Activated CD8-positive, alpha-beta T cell treated with anti-CD3 and anti-CD28 coated beads for 36 hours (primary cell): ENCODE results near the gene CACNA1B. TPM values are rescaled to one million over a fixed set of nuclear protein-coding genes. Genes with fewer than 3 reads are reported as not detected.

Experiments
- ATAC-seq: fragments of 200-7000 bp; cut with Tn5 transposase; one replicate; pipeline ENCODE4 v1.10.0; 2021; ENCODE audit warnings: mild to moderate bottlenecking, moderate library complexity
- CTCF ChIA-PET: fragments of 350-600 bp; sonication (Branson Sonifier 250); formaldehyde crosslinking; loops from one replicate; lab custom pipeline; 2021; ENCODE audit warnings: antibody characterized with exemption; lab: Charles Lee
- POLR2A ChIA-PET: fragments of 350-600 bp; sonication (Branson Sonifier 250); formaldehyde crosslinking; loops from one replicate; lab custom pipeline; 2021; ENCODE audit warnings: antibody characterized with exemption; lab: Charles Lee
- DNase-seq: peaks from one replicate; pipeline ENCODE4 v3.0.0-alpha.2; 2020
- H3K27ac Mint-ChIP-seq: one replicate; pipeline ENCODE4 v1.8.0; 2021; ENCODE audit warnings: mild to moderate bottlenecking, mixed read lengths
- H3K27me3 Mint-ChIP-seq: one replicate; pipeline ENCODE4 v1.8.0; 2021; ENCODE audit warnings: mixed read lengths
- H3K36me3 Mint-ChIP-seq: one replicate; pipeline ENCODE4 v1.8.0; 2021; ENCODE audit warnings: low read depth, mixed read lengths
- H3K4me1 Mint-ChIP-seq: one replicate; pipeline ENCODE4 v1.8.0; 2021; ENCODE audit warnings: low read depth, mixed read lengths
- H3K4me3 Mint-ChIP-seq: one replicate; pipeline ENCODE4 v1.8.0; 2021; ENCODE audit warnings: mild to moderate bottlenecking, moderate library complexity, mixed read lengths
- H3K9me3 Mint-ChIP-seq: one replicate; pipeline ENCODE4 v1.8.0; 2021; ENCODE audit warnings: mixed read lengths
- intact Hi-C: fragments of 100-400 bp; cut with micrococcal nuclease; formaldehyde crosslinking; loops from one replicate; pipeline ENCODE4 v1.10.0; 2022
- total RNA-seq, 2 experiments: library from RNA; stranded (reverse); gene quantifications; one replicate each; pipeline ENCODE4 v1.2.3, GENCODE V29; 2021
- TF ChIP-seq, protein P1 (sequence below): fragments of 200-600 bp; IDR thresholded peaks from one replicate; pipeline ENCODE4 v1.8.0; 2022; ENCODE audit warnings: antibody characterized with exemption, mild to moderate bottlenecking

The CACNA1B gene
- total RNA-seq, 2 experiments from 2014 or later: not detected

DNA sequence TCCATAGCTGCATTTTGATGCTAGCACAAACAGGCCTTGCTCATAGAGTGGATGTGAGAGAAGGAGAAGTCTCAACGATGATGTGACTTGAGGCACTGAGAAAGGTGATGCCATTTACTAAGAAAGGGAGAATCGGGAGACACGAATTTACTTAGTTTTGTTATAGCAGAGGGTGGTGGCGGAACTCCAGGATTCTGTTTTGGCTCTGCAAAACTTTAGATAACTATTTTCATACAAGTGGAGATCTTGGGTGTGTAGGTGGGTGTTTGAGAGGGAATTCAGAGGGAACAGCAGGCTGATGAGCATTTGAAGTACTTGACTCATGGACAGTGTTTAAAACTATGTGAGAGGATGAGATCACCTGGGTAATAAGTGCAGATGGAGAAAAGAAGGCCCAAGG, 43.2 kb downstream of the CACNA1B start:
- ChIA-PET POLR2A (no interaction called here), CTCF (no interaction called here)
- H3K27ac Mint-ChIP-seq: no peak overlapping the region
- ATAC-seq: no peak
- intact Hi-C loops: no loop called here
- H3K4me3 Mint-ChIP-seq: no peak overlapping the region
- no peaks in the 10 kb centered on the region for H3K4me1 Mint-ChIP-seq
- TF ChIP-seq, protein P1, sequence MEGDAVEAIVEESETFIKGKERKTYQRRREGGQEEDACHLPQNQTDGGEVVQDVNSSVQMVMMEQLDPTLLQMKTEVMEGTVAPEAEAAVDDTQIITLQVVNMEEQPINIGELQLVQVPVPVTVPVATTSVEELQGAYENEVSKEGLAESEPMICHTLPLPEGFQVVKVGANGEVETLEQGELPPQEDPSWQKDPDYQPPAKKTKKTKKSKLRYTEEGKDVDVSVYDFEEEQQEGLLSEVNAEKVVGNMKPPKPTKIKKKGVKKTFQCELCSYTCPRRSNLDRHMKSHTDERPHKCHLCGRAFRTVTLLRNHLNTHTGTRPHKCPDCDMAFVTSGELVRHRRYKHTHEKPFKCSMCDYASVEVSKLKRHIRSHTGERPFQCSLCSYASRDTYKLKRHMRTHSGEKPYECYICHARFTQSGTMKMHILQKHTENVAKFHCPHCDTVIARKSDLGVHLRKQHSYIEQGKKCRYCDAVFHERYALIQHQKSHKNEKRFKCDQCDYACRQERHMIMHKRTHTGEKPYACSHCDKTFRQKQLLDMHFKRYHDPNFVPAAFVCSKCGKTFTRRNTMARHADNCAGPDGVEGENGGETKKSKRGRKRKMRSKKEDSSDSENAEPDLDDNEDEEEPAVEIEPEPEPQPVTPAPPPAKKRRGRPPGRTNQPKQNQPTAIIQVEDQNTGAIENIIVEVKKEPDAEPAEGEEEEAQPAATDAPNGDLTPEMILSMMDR: no peak
- H3K9me3 Mint-ChIP-seq: no peaks in the 10 kb centered on the region
- H3K27me3 Mint-ChIP-seq: peaks cover 5% of the 10 kb centered on the region
- no peak for DNase-seq
- no peaks in the 10 kb centered on the region for H3K36me3 Mint-ChIP-seq

DNA sequence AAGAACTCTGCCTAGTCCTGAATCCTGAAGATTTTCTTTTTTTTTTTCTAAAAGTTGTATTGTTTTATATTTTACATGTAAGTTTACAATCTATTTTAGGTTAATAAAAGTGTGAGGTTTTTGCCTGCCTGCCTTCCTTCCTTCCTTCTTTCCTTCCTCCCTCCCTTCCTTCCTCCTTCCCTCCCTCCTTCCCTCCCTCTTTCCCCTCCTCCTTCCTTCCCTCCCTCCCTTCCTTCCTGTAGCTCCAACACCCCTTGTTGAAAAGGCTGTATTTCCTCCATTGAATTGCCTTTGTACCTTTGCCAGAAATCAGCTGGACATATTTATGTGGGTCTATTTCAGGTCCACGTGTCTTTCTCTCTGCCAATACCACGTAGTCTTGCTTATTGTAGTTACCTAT, 46.6 kb downstream of the CACNA1B start:
- CTCF ChIA-PET: no interaction called here
- H3K4me3 Mint-ChIP-seq: no peak overlapping the region
- DNase-seq: no peak
- H3K36me3 Mint-ChIP-seq: no peaks in the 10 kb centered on the region
- H3K4me1 Mint-ChIP-seq: no peaks in the 10 kb centered on the region
- H3K27me3 Mint-ChIP-seq: peaks cover 14% of the 10 kb centered on the region
- peaks cover 6% of the 10 kb centered on the region for H3K9me3 Mint-ChIP-seq
- POLR2A ChIA-PET: no interaction called here
- TF ChIP-seq, protein P1: no peak
- intact Hi-C loops: no loop called here
- H3K27ac Mint-ChIP-seq: no peak overlapping the region
- no peak for ATAC-seq

DNA sequence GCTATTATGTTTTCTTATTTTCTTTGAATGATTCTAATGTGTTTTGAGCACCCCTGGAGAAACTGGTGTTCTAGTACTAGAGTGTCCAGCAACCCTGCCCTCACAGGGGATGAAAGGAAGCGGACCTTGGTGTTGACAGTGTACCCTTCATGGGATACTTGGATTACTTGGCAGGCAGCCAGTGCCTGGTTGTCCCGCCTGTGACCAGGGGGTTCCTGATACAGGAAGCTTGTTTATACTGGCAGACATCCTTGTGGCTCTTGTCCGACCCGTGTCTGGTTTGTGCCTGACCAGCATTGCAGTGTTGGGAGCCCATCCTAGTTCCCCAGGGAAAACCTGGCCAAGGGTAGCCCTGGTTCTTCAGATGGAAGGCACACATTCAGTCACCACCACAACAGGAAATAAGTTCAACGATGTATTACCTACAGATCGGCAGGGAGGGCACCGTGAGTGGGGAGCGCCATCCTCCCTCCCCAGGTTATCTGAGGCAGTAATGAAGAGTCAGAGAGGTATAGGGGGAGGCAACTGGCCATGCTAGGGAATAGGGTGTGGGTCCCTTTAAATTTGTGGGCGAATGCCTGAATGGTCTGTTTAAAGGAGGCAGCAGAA, 47.3 kb downstream of the CACNA1B start:
- Mint-ChIP-seq H3K4me3 (no peak overlapping the region), H3K9me3 (peaks cover 6% of the 10 kb centered on the region), H3K4me1 (no peaks in the 10 kb centered on the region), H3K27ac (no peak overlapping the region), H3K27me3 (peaks cover 14% of the 10 kb centered on the region), H3K36me3 (no peaks in the 10 kb centered on the region)
- intact Hi-C loops: no loop called here
- no peak for ATAC-seq
- DNase-seq: no peak
- ChIA-PET CTCF (no interaction called here), POLR2A (no interaction called here)
- TF ChIP-seq, protein P1: no peak

DNA sequence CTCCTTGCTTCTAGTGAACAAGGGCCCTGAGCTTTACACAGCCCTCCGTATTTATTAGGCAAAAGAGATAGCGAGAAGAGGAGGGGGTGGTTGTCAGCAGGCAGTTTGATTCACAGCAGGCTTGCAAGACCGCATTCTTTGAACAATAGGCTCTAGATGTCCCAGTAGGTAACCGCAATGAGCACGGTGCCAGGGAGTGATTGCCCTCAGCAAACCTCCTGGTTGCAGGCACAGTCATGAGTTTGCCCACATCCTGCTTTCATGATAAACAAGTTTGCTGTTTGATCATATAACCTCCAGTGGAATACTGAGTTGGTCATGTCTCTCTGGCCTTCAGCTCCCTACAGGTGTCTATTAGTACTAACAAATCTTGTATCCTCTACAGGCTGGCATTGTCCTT, 66.1 kb downstream of the CACNA1B start:
- TF ChIP-seq, protein P1: no peak
- ATAC-seq: no peak
- CTCF ChIA-PET: interaction anchor here (0.6 kb wide), 1 partner anchor 587 kb away, joined by 3 read pairs; no protein-coding TSS in a partner anchor
- Mint-ChIP-seq H3K36me3 (peaks cover 1% of the 10 kb centered on the region), H3K27ac (no peak overlapping the region), H3K27me3 (peaks cover 3% of the 10 kb centered on the region), H3K9me3 (peaks cover 20% of the 10 kb centered on the region), H3K4me3 (no peak overlapping the region), H3K4me1 (no peaks in the 10 kb centered on the region)
- intact Hi-C loops: no loop called here
- POLR2A ChIA-PET: no interaction called here
- DNase-seq: no peak

DNA sequence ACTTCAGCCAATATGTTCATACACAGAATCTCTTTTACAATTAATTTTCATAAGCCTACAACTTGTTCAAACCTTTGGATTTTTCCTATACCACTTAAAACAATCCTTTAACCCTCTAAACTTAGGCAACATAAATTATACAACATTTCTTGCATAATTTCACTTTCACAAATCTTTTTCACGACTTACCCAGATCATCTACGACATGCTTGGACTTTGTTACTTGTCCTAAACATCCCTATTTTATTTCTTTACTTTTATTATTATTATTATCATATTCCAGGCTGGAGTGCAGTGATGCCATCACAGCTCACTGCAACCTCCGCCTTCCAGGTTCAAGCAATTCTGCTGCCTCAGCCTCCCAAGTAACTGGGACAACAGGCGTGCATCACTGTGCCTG, 68.0 kb downstream of the CACNA1B start:
- peaks cover 20% of the 10 kb centered on the region for H3K9me3 Mint-ChIP-seq
- POLR2A ChIA-PET: no interaction called here
- CTCF ChIA-PET: no interaction called here

More for the DNA sequence above, 68.0 kb downstream of the CACNA1B start:
- Mint-ChIP-seq H3K36me3 (peaks cover 1% of the 10 kb centered on the region), H3K4me1 (no peaks in the 10 kb centered on the region), H3K27ac (no peak overlapping the region), H3K27me3 (peaks cover 1% of the 10 kb centered on the region), H3K4me3 (no peak overlapping the region)
- TF ChIP-seq, protein P1: no peak
- DNase-seq (no peak), ATAC-seq (no peak)
- intact Hi-C loops: no loop called here
